ENCODE data around the gene GNG3.

The GNG3 gene

DNA sequence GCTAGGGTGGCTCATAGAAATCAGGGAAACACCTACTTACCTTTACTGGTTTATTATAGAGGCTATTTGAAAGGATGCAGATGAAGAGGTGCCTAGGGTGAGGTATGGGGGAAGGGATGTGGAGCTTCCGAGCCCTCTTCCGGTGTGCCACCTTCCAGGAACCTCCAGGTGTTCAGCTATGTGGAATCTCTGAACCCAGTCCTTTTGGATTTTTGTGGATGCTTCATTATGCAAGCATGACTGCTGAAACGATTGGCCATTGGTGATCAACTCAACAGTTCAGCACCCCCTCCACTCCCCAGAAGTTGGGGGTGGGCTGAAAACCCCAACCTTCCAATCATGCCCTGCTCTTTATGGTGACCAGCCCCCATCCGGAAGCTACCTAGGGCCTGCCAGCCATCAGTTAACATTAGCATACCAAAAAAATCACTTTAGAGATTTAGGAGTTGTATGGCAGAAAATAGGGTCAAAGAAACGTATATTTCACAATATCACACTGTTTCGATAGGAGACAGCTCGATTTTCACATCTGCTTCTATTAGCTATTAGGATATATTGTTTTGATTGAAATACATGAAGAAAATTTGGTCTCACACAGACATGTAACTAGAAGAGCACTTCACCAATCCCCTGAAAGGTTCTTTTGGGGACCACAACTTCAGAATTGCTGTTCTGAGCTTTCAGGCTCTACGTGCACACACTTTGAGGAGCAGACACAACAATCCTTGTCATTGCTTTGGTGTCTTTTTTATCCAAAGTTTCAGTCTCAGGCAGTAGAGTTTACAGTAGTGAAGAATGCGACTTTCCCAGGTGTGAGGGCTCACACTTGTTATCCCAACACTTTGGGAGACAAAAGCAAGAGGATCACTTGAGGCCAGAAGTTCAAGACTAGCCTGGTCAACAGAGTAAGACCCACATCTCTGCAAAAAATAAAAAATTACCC, 50.6 kb downstream of the GNG3 start:
- no peak for DNase-seq (ENCODE audit: low read depth)

Data from stimulated activated CD8-positive, alpha-beta memory T cell treated with anti-CD3 and anti-CD28 coated beads, Interleukin-12 subunit alpha, Interleukin-12 subunit beta, amount 100 ng/mL, for 1 hour (primary cell).